ENCODE measurements around the gene KIF3C.
"Not testable (repeated sequence)": the region's sequence is repeated elsewhere in the genome, so short reads cannot be mapped to it uniquely, and the experiment has no call there.

The KIF3C gene

GRCh38 chr2:25982273-25982967, at the start of gene KIF3C:
Gene KIF3C (minus strand): TSS chr2:25982497. CDS start chr2:25981917, 580 bp downstream.
- peak within 1 kb of the TSS; percentile 80 for H3K4me3 ChIP-seq (ENCODE audit: control insufficient read depth, low read depth, low read length)
- TF ChIP-seq, protein P1, sequence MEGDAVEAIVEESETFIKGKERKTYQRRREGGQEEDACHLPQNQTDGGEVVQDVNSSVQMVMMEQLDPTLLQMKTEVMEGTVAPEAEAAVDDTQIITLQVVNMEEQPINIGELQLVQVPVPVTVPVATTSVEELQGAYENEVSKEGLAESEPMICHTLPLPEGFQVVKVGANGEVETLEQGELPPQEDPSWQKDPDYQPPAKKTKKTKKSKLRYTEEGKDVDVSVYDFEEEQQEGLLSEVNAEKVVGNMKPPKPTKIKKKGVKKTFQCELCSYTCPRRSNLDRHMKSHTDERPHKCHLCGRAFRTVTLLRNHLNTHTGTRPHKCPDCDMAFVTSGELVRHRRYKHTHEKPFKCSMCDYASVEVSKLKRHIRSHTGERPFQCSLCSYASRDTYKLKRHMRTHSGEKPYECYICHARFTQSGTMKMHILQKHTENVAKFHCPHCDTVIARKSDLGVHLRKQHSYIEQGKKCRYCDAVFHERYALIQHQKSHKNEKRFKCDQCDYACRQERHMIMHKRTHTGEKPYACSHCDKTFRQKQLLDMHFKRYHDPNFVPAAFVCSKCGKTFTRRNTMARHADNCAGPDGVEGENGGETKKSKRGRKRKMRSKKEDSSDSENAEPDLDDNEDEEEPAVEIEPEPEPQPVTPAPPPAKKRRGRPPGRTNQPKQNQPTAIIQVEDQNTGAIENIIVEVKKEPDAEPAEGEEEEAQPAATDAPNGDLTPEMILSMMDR (IDR thresholded peaks at IDR 0.05; ENCODE audit: control insufficient read depth, insufficient read depth, low read depth, low read length, missing control alignments) = no peak
- DNase-seq (ENCODE audit: low read depth) = no peak

- H3K4me3 ChIP-seq (ENCODE audit: control insufficient read depth, low read depth, low read length); DNase-seq (ENCODE audit: low read depth): not testable (repeated sequence)
Measured at GRCh38 chr2:26028083-26028482, 45.8 kb upstream of the KIF3C start.

GRCh38 chr2:26025509-26025908, 43.2 kb upstream of the KIF3C start:
- DNase-seq (ENCODE audit: low read depth) = no peak
- H3K4me3 ChIP-seq (ENCODE audit: control insufficient read depth, low read depth, low read length) = no peak overlapping the region
- TF ChIP-seq, protein P1 (IDR thresholded peaks at IDR 0.05; ENCODE audit: control insufficient read depth, insufficient read depth, low read depth, low read length, missing control alignments) = no peak

DNA sequence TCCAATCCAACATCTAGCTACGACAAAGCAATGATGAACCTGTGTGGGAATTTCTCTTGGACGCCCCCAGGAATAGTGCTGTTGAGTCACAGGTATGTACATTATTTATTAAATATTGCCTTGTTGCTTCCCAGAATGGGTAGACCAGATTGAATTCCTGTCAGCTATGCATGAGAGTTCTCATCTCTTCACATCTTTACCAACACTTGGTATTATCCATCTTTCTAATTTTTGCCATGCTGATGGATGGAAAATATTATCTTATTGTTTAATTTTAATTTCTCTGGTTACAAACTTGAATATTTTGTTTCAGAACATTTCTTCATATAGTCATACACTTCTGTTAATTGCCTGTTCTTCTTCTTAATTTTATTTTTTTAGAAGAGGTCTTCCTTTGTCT, 42.0 kb upstream of the KIF3C start:
- TF ChIP-seq, protein P1 (IDR thresholded peaks at IDR 0.05; ENCODE audit: control insufficient read depth, insufficient read depth, low read depth, low read length, missing control alignments) = no peak
- DNase-seq (ENCODE audit: low read depth) = no peak
- H3K4me3 ChIP-seq (ENCODE audit: control insufficient read depth, low read depth, low read length) = no peak overlapping the region

- H3K4me3 ChIP-seq (ENCODE audit: control insufficient read depth, low read depth, low read length) = no peak overlapping the region
- DNase-seq (ENCODE audit: low read depth) = no peak
- TF ChIP-seq, protein P1 (IDR thresholded peaks at IDR 0.05; ENCODE audit: control insufficient read depth, insufficient read depth, low read depth, low read length, missing control alignments) = no peak
Measured at GRCh38 chr2:26020231-26020640, 37.9 kb upstream of the KIF3C start.

DNA sequence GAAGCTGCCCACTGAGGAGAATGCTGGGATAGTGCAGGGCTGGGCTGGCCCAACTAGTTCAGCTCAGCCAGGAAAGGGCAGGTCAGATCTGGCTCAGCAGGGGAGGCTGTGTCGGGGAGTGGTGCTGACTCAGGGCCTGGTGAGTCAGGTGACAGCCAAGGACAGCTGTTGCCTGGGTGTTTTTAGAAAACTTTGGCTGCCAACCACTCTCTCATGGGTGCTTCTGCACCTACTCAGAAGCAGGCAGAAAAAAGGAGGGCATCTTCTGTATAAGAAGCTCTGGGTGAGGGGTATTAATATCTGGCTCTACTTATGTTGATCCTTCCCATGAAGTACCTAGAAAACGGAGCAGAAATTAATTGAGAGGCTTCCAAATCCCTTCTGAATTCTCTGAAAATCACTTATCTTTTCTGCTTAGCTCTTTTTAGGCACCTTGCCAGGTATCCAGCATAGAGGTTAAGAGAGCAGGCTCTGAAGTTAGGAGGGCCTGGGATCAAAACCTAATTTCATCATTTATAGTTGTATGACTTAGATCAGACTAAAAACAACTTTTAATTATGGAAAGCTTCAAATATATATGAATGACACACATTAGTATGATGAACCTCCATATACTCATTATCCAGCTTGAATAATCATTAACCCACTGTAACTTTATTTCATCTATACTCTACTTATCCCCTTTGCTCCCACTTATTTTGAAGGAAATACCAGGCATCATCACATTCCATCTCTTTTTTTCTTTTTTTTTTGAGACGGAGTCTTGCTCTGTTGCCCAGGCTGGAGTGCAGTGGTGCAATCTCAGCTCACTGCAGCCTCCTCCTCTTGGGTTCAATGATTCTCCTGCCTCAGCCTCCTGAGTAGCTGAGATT, 36.1 kb upstream of the KIF3C start:
- TF ChIP-seq, protein P1 (IDR thresholded peaks at IDR 0.05; ENCODE audit: control insufficient read depth, insufficient read depth, low read depth, low read length, missing control alignments) = no peak
- DNase-seq (ENCODE audit: low read depth) = no peak
- H3K4me3 ChIP-seq (ENCODE audit: control insufficient read depth, low read depth, low read length) = no peak overlapping the region
